ENCODE data around the gene PIK3CD.

DNA sequence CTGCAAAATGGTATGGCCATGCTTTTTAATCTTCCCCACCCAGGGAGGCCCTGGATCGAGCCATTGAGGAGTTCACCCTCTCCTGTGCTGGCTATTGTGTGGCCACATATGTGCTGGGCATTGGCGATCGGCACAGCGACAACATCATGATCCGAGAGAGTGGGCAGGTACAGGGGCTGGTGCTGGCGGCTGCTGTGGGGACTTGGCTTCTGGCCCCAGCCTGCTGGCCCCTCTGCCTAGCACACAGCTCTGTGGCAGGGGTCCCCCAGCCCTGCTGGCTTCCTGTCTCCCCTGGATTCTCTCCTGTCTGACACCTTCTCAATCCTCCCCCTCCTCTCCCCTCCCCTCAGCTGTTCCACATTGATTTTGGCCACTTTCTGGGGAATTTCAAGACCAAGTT is 72.4 kb downstream of the PIK3CD start:
- TF ChIP-seq REST (IDR thresholded peaks at IDR 0.05), result no peak
- TF ChIP-seq SP1 (IDR thresholded peaks at IDR 0.05), result no peak
- TF ChIP-seq, protein P1, sequence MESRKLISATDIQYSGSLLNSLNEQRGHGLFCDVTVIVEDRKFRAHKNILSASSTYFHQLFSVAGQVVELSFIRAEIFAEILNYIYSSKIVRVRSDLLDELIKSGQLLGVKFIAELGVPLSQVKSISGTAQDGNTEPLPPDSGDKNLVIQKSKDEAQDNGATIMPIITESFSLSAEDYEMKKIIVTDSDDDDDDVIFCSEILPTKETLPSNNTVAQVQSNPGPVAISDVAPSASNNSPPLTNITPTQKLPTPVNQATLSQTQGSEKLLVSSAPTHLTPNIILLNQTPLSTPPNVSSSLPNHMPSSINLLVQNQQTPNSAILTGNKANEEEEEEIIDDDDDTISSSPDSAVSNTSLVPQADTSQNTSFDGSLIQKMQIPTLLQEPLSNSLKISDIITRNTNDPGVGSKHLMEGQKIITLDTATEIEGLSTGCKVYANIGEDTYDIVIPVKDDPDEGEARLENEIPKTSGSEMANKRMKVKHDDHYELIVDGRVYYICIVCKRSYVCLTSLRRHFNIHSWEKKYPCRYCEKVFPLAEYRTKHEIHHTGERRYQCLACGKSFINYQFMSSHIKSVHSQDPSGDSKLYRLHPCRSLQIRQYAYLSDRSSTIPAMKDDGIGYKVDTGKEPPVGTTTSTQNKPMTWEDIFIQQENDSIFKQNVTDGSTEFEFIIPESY (IDR thresholded peaks at IDR 0.05), result no peak
- no peak for TF ChIP-seq TAF1 (conservative IDR thresholded peaks at IDR 0.05)
- no peak for TF ChIP-seq FOXA2 (IDR thresholded peaks at IDR 0.05)
- TF ChIP-seq FOXA1 (IDR thresholded peaks at IDR 0.05), result no peak
- TF ChIP-seq CTCF (IDR thresholded peaks at IDR 0.05; ENCODE audit: low read depth, low read length, missing input control), result no peak

Data from liver (tissue), 3 donors.